Retinal pigment epithelial cell (primary cell): ENCODE data around the gene GNRHR.

Experiments used
- DNase-seq: peaks from one replicate; pipeline ENCODE4 v3.0.0-alpha.2; 2010; ENCODE audit warnings: low read depth
- H3K4me3 ChIP-seq: 2 replicates; pipeline ENCODE4 v1.5.1; 2011; ENCODE audit warnings: mild to moderate bottlenecking, low read length, control low read depth, moderate library complexity
- TF ChIP-seq, protein P1 (sequence below): conservative IDR thresholded peaks from 2 replicates; pipeline ENCODE4 v1.5.1; 2011; ENCODE audit warnings: low read depth, low read length, control low read depth, inconsistent platforms

Gene GNRHR

GRCh38 chr4:67700116-67700737 lies 54.0 kb downstream of the GNRHR start:
- DNase-seq, result no peak
- TF ChIP-seq, protein P1, sequence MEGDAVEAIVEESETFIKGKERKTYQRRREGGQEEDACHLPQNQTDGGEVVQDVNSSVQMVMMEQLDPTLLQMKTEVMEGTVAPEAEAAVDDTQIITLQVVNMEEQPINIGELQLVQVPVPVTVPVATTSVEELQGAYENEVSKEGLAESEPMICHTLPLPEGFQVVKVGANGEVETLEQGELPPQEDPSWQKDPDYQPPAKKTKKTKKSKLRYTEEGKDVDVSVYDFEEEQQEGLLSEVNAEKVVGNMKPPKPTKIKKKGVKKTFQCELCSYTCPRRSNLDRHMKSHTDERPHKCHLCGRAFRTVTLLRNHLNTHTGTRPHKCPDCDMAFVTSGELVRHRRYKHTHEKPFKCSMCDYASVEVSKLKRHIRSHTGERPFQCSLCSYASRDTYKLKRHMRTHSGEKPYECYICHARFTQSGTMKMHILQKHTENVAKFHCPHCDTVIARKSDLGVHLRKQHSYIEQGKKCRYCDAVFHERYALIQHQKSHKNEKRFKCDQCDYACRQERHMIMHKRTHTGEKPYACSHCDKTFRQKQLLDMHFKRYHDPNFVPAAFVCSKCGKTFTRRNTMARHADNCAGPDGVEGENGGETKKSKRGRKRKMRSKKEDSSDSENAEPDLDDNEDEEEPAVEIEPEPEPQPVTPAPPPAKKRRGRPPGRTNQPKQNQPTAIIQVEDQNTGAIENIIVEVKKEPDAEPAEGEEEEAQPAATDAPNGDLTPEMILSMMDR, result no peak
- H3K4me3 ChIP-seq, result peak overlapping the region; percentile 75

- no peak for DNase-seq
- TF ChIP-seq, protein P1, result no peak
- peak overlapping the region; percentile 75 for H3K4me3 ChIP-seq
Observed at GRCh38 chr4:67699603-67700002, 54.6 kb downstream of the GNRHR start.

DNA sequence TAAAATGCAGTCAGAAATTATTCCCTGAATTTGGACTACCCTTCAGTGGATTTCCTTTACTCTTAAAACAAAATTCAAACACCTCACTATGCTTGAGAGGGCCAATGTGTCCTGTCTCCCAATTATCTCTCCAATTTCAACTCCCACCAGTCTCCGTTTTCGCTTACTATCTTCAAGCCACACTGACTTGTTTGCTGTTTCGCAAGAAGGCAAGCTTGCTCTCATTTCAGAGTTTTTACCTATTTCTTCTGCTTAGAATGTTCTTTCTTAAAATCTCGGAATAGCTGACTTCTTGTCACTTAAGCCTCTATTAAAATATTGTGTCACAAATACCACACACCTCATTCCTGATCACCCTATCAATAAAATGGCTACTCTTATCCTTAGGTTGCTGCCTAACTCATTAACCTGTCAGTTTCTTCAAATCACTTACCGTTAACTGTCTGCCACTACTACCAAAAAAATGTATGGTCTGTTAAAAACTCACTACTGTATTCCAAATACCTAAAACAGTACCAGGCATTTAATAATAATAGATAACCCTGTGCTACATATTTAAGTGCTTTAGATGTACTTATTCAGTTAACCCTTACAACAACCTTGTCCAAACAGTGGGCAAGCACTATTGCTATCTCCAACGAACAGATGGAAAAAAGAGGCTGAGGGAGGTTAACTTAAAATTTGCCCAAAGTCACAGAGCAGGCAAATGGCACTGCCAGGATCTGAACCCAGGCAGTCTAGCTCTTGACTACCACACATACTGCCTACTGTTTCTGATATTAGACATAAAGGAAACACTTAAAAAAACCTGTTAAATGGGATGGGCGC lies 56.1 kb downstream of the GNRHR start:
- no peak for DNase-seq
- TF ChIP-seq, protein P1, result no peak
- H3K4me3 ChIP-seq, result no peak overlapping the region

DNA sequence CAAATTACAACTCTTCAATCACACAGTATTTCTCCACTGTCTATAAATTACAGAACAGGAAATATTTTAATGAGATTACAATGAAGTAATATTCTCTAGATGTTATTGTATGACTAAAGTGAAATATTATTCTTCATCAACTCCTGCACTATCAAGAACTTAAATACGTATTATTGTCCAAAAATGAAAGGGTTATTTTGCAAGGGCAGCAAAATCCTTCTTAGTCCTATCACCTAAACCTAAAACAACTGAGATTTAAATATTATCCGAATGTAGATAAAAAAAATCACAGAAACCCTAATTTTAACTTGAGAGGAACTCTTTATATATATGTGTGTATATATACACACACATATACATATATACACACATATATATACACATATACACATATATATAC lies 58.1 kb downstream of the GNRHR start:
- no peak for DNase-seq

DNA sequence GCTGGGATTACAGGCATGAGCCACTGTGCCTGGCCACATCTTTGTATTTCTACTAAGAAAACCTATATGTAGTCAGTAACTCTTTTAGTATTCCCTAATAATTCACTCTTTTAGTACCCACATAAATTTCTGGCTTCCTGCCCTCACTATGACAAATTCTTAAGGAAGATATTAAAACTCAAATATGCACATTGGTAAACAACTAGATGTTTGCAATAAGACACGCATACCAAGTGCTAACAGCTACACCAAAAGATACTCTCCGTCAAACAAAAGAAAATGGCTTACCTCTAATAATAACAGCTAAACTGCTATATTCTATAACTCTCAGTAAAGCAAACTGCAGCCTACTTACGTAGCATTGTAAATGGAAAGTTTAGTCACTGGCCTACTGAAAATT lies 59.5 kb downstream of the GNRHR start:
- no peak overlapping the region for H3K4me3 ChIP-seq
- DNase-seq, result no peak
- TF ChIP-seq, protein P1, result no peak

More for the DNA sequence above, 58.1 kb downstream of the GNRHR start:
- TF ChIP-seq, protein P1, result no peak
- no peak overlapping the region for H3K4me3 ChIP-seq

DNA sequence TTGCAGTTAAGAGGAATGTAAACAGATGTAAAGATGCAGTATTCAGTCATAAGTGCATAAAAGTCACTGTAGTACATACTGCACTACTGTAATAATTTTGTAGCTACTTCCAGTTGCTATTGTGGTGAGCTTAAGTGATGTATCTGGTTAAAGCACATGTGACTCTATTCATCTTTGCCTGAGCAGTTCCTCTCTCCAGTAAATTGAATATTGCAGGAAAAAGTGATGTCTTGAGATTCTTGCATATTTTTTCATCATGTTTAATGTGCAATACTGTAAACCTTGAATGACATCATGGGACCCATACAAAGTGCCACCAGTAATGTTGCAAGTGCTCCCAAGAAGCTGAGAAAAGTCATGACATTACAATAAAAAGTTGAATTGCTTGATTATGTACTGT lies 62.9 kb downstream of the GNRHR start:
- no peak for DNase-seq
- no peak overlapping the region for H3K4me3 ChIP-seq
- TF ChIP-seq, protein P1, result no peak
